Mesodermal cell (in vitro differentiated cells): ENCODE results near the gene DPP6.

Source experiments
- H3K27ac ChIP-seq: 2 replicates; pipeline ENCODE4 v1.7.0; 2013; ENCODE audit warnings: mild to moderate bottlenecking, low read depth, low read length, moderate library complexity; ENCODE audit not compliant: severe bottlenecking
- H3K36me3 ChIP-seq: 2 replicates; pipeline ENCODE4 v1.7.1; 2013; ENCODE audit warnings: mild to moderate bottlenecking, low read length, moderate library complexity; ENCODE audit not compliant: control insufficient read depth, insufficient read depth
- H3K4me1 ChIP-seq: one replicate; pipeline ENCODE4 v1.7.1; 2013; ENCODE audit warnings: mild to moderate bottlenecking, low read length; ENCODE audit not compliant: insufficient read depth, control insufficient read depth, poor library complexity, severe bottlenecking
- H3K4me3 ChIP-seq: 2 replicates; pipeline ENCODE4 v1.7.0; 2013; ENCODE audit warnings: low read length, control low read depth, mild to moderate bottlenecking; ENCODE audit not compliant: insufficient read depth, poor library complexity, severe bottlenecking; ENCODE audit errors: extremely low read depth
- H3K9me3 ChIP-seq: 2 replicates; pipeline ENCODE4 v1.7.1; 2013; ENCODE audit warnings: mild to moderate bottlenecking, low read length, moderate library complexity; ENCODE audit not compliant: control insufficient read depth
- WGBS, 2 experiments: methylation state at CpG; one replicate each; pipeline ENCODE4 v1.1.5; 2013; ENCODE audit warnings: missing lambda C conversion rate in 2 of 2; ENCODE audit not compliant: insufficient coverage in 2 of 2; 5-methylcytosine and 5-hydroxymethylcytosine counted together

Gene DPP6

DNA sequence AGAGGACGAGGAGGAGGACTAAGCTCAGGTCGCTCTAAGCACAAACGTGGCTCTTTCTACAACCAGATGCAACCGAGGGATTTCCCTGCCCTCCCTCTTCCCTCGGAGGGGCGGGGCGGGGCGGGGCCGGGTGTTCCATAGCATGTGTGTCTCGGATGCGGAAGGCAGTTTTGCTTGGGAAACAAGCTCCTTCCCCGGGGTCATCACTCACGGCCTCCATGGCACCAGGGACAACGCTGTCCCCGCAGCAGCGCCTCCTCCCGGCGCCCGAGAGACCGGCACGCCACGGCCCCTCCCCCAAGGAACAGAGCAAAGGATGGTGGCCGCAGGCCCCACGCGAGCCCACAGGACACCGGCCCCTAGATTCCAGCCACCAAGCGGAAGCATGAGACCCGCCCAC lies 840.3 kb downstream of the DPP6 start:
- Histone ChIP-seq H3K36me3 (no peaks in the 10 kb centered on the region), H3K27ac (no peak overlapping the region), H3K4me1 (peaks cover 4% of the 10 kb centered on the region), H3K4me3 (no peak overlapping the region), H3K9me3 (peaks cover 3% of the 10 kb centered on the region)
- WGBS, 2 experiments, result 74 to 80% methylated on average over 23 to 28 of the region's 28 CpGs

DNA sequence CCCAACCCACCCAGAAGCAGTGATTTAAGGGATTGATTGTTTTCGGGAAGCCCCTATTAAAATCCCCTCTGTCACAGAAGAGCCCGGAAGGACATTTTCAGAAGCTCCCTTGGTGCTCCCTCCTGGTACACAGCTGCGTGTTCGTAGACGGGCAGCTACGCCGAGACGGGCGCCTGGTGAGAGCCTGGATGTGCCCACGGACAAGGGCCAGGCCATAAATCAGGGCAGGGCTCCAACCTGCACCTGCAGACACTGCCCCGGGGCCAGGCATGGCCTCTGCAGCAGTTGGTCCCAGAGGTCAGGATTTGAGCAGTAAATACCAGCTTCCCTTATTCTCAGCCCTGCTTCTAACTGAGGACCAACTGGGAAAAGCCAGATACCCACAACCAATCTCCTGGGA lies 843.9 kb downstream of the DPP6 start:
- Histone ChIP-seq H3K4me3 (no peak overlapping the region), H3K9me3 (no peaks in the 10 kb centered on the region), H3K36me3 (no peaks in the 10 kb centered on the region), H3K4me1 (peaks cover 4% of the 10 kb centered on the region), H3K27ac (no peak overlapping the region)
- 91 to 94% methylated on average over 11 of the region's 11 CpGs for WGBS, 2 experiments

DNA sequence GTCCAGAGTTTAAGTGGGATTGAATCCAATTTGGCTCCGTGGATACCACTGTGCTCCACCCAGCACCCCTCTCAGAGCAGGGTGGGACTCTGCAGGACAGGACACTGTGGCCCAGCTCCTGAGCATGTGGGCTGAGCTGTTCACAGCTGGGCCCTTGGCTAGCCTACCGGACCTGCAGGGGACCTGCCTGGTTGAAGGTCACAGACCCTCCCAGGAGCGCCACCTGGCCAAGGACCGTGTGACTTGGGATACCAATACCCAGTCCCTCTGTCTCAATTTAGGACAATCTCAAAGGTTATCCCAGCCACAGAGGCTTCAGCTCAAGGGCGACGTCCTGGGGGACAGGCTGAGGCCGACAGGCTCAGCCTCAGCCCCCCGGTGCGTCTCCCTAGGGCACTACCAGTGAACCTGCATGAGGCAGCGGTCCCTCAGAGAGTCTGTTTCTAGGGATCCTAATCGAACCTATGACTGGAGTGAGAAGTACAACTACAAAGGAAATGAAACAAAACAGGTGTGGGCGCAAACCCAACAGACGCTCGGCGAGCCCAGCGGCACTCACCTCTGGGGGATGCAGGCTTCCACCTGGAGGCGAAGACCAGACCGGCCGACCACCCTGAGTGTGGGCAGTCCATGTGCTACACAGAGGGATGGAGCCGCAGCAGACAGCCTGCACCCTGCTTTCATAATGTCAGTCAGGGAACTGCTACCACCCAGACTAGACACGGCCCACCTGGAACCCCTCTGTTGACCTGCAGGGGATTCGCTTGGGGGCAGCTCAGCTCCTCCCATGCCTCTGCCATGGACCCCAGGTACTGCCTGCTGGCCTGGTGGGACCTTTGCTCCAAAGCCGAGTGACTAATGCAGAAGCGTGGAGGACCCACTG lies 847.0 kb downstream of the DPP6 start:
- Histone ChIP-seq H3K36me3 (no peaks in the 10 kb centered on the region), H3K9me3 (no peaks in the 10 kb centered on the region), H3K4me1 (peaks cover 4% of the 10 kb centered on the region), H3K27ac (no peak overlapping the region), H3K4me3 (no peak overlapping the region)
- WGBS, 2 experiments, result 92% methylated on average over 19 to 22 of the region's 24 CpGs

GRCh38 chr7:154899862-154900261 lies 847.7 kb downstream of the DPP6 start:
- H3K4me3 ChIP-seq, result no peak overlapping the region
- H3K9me3 ChIP-seq, result no peaks in the 10 kb centered on the region
- WGBS, 2 experiments, result 85 to 87% methylated on average over 4 of the region's 5 CpGs

DNA sequence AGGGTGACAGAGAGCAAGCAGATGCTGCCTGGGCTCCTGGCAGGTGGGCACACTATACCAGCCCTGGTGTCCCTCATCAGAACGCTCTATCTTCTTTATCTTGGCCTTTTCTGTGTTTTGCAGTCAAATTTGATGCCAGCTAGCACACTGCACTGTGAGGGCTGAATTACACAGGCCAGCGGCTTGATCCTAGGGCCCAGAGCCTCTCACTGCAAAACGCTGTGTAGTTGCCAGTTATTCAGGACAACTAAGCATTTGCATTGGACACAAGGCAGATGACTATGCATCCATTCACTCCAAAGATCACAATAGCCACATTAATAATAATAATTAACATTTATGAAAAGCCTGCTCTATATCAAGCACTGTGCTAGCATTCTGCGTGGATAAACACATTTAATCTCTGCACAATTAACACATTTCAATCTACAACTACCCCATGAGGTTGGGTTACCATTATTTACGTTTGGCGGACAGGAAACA lies 850.4 kb downstream of the DPP6 start:
- Histone ChIP-seq H3K27ac (no peak overlapping the region), H3K4me3 (no peak overlapping the region), H3K9me3 (no peaks in the 10 kb centered on the region), H3K4me1 (no peaks in the 10 kb centered on the region), H3K36me3 (no peaks in the 10 kb centered on the region)
- WGBS, 2 experiments, result 80 to 86% methylated on average over 5 of the region's 6 CpGs

More at GRCh38 chr7:154899862-154900261, 847.7 kb downstream of the DPP6 start:
- H3K4me1 ChIP-seq, result peaks cover 4% of the 10 kb centered on the region
- H3K36me3 ChIP-seq, result no peaks in the 10 kb centered on the region
- H3K27ac ChIP-seq, result no peak overlapping the region

DNA sequence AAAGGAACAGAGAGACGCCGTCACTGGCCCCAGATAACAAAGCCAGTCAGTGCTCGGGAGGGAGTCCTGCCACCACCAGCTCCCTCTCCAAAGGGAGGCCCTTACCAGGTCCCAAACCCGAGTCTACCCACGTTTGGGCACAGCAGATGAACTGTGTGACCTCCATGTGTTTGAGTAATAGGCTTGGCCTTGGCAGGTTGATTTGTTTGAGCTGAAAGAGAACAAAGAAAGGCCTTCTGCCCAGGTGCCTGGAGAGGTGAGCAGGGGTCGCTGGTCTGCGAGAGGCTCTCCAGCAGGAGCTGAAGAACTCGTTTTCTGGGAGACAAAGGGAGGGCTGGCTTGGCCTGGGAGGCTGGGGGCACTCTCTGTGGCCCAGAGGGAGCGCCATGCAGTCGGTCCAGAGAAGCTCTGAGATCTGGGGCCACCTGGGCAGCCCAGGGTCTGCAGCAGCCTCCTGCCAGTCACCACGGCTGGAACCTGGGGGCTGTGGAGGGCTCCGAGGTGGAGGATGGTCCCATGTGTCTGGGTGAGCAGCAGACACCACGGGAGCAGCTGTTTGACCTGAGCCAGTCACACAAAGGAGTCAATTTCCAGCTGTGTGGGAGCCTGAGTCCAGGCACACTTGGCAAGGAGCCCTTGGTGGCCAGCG lies 851.0 kb downstream of the DPP6 start:
- no peaks in the 10 kb centered on the region for H3K9me3 ChIP-seq
- H3K4me1 ChIP-seq, result no peaks in the 10 kb centered on the region
- 80 to 84% methylated on average over 12 to 13 of the region's 14 CpGs for WGBS, 2 experiments
- H3K27ac ChIP-seq, result no peak overlapping the region
- no peaks in the 10 kb centered on the region for H3K36me3 ChIP-seq
- no peak overlapping the region for H3K4me3 ChIP-seq

- H3K27ac ChIP-seq, result no peak overlapping the region
- no peaks in the 10 kb centered on the region for H3K4me1 ChIP-seq
- no peaks in the 10 kb centered on the region for H3K36me3 ChIP-seq
- H3K9me3 ChIP-seq, result peaks cover 2% of the 10 kb centered on the region
- 93 to 95% methylated on average over 8 of the region's 8 CpGs for WGBS, 2 experiments
- H3K4me3 ChIP-seq, result no peak overlapping the region
These were observed 852.9 kb downstream of the DPP6 start for GRCh38 chr7:154905146-154905545.

DNA sequence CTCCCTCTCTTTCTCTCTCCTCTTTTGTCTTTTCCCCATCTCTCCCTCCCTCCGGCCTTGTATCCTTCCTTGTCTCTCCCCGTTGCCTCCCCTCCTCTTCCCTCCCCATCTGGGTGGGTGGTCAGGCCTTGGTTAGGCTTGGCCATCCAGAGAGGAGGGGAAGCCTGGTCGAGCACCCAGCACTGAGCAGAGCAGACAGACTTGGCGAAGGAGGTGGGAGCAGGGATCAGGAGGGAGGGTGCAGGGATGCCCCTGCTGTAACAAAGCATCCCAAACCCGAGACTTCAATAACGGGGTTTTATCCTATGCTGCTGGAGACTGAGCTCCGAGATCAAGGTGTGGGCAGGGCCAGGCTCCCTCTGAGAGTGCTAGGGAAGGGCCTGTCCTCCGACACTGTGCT lies 853.4 kb downstream of the DPP6 start:
- no peak overlapping the region for H3K27ac ChIP-seq
- no peak overlapping the region for H3K4me3 ChIP-seq
- 83 to 91% methylated on average over 6 of the region's 8 CpGs for WGBS, 2 experiments
- H3K9me3 ChIP-seq, result peaks cover 6% of the 10 kb centered on the region
- H3K4me1 ChIP-seq, result no peaks in the 10 kb centered on the region
- no peaks in the 10 kb centered on the region for H3K36me3 ChIP-seq

GRCh38 chr7:154906201-154906600 lies 854.0 kb downstream of the DPP6 start:
- 99 to 100% methylated on average over 2 to 6 of the region's 7 CpGs for WGBS, 2 experiments
- H3K36me3 ChIP-seq, result no peaks in the 10 kb centered on the region
- H3K4me3 ChIP-seq, result no peak overlapping the region
- H3K9me3 ChIP-seq, result peaks cover 12% of the 10 kb centered on the region
- no peaks in the 10 kb centered on the region for H3K4me1 ChIP-seq
- H3K27ac ChIP-seq, result no peak overlapping the region

- Histone ChIP-seq H3K4me3 (no peak overlapping the region), H3K36me3 (no peaks in the 10 kb centered on the region), H3K27ac (no peak overlapping the region), H3K9me3 (peaks cover 15% of the 10 kb centered on the region), H3K4me1 (no peaks in the 10 kb centered on the region)
- 94 to 95% methylated on average over 37 of the region's 41 CpGs for WGBS, 2 experiments
These were observed 854.6 kb downstream of the DPP6 start for GRCh38 chr7:154906736-154907355.
